HG02642 (cell line): Measurements from ENCODE around the gene MAN1B1.
"Not testable (repeated sequence)": the region's sequence is repeated elsewhere in the genome, so short reads cannot be mapped to it uniquely, and the experiment has no call there.

Experiments
- ATAC-seq: cut with Tn5 transposase; IDR thresholded peaks from one replicate; pipeline ENCODE4 v1.9.1; 2021; ENCODE audit warnings: mild to moderate bottlenecking; ENCODE audit not compliant: unreplicated experiment, poor library complexity

MAN1B1 gene

GRCh38 chr9:137122796-137123467 is 36.1 kb downstream of the MAN1B1 start:
- ATAC-seq: not testable (repeated sequence)

- no peak for ATAC-seq
Observed at GRCh38 chr9:137123468-137123837, 36.7 kb downstream of the MAN1B1 start.

GRCh38 chr9:137123952-137124462 is 37.2 kb downstream of the MAN1B1 start:
- ATAC-seq: not testable (repeated sequence)

- no peak for ATAC-seq
Observed at GRCh38 chr9:137126786-137127185, 40.0 kb downstream of the MAN1B1 start.

- no peak for ATAC-seq
Observed at GRCh38 chr9:137127301-137128157, 40.7 kb downstream of the MAN1B1 start.

- no peak for ATAC-seq
Observed at GRCh38 chr9:137128158-137128861, 41.5 kb downstream of the MAN1B1 start.

- peak; percentile 15 for ATAC-seq
Observed at GRCh38 chr9:137128862-137129455, 42.2 kb downstream of the MAN1B1 start.

- ATAC-seq: peak; percentile 86
Observed at GRCh38 chr9:137129456-137130175, 42.8 kb downstream of the MAN1B1 start.

- ATAC-seq: no peak
Observed at GRCh38 chr9:137130176-137130755, 43.5 kb downstream of the MAN1B1 start.

- no peak for ATAC-seq
Observed at GRCh38 chr9:137134191-137134590, 47.4 kb downstream of the MAN1B1 start.

- not testable (repeated sequence) for ATAC-seq
Observed at GRCh38 chr9:137135154-137135553, 48.4 kb downstream of the MAN1B1 start.

GRCh38 chr9:137136261-137136880 is 49.6 kb downstream of the MAN1B1 start:
- no peak for ATAC-seq

- ATAC-seq: no peak
Observed at GRCh38 chr9:137136881-137137607, 50.3 kb downstream of the MAN1B1 start.

GRCh38 chr9:137138058-137138721 is 51.4 kb downstream of the MAN1B1 start:
- ATAC-seq: no peak

GRCh38 chr9:137138722-137139467 is 52.1 kb downstream of the MAN1B1 start, which contains the start of gene GRIN1:
Gene GRIN1, plus strand, starts transcription at chr9:137139154. Its CDS starts 333 bp downstream, at chr9:137139487.
- no peak for ATAC-seq

- ATAC-seq: no peak
Observed at GRCh38 chr9:137139468-137140150, 52.8 kb downstream of the MAN1B1 start.
